ENCODE measurements around the gene SPOP.

Gene SPOP

DNA sequence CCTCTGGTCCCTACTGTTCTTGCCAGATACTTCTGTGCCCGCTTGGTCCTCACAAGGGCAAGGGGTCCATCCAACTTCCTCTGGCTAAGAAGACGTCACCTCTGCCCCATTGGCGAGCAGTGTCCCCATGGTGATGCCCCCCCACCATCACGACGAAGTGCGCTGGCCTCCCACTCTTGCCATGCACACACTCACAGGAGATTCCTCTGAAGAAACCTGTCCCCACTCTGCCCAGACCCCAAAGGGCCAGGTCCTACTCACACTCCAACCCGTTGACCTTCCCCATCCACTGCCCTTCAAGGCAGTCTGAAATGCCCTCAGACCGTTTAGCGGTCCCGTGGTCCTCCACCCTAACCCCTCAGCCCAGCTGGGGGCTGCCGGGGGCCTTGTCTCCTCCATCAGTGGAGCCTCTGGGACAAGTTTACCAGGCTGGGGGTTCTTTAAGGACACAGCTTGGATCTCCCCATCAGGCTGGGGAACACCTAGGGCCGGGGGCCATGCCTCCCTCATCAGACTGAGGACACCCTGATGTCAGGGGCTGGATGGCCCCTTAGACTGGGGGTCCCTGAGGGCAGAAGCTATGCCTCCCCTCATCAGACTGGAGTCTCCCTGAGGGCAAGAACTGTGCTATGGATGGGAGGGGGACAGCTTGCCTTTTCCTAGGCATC, 95.7 kb downstream of the SPOP start:
- no peak for DNase-seq

DNA sequence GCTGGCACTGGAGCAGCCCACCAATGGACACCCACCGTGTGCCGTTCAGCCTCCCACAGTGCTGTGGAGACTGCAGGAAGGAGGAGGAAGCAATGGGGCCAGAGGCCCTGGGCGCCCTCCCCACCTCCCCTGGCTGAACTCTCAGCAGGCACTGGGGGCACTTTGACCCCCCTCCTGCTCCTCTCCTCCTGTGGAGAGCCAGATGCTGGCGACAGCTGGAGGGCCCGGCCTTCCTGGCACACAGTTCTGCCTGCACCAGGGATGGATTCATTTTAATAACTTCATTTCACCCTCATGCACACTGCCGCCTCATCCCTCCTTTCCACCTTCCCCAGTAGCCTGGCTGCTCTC, 96.3 kb downstream of the SPOP start:
- DNase-seq = no peak

GRCh38 chr17:49580981-49581647, 96.8 kb downstream of the SPOP start:
- no peak for DNase-seq

- no peak for DNase-seq
Measured at GRCh38 chr17:49580055-49580721, 97.7 kb downstream of the SPOP start.

DNA sequence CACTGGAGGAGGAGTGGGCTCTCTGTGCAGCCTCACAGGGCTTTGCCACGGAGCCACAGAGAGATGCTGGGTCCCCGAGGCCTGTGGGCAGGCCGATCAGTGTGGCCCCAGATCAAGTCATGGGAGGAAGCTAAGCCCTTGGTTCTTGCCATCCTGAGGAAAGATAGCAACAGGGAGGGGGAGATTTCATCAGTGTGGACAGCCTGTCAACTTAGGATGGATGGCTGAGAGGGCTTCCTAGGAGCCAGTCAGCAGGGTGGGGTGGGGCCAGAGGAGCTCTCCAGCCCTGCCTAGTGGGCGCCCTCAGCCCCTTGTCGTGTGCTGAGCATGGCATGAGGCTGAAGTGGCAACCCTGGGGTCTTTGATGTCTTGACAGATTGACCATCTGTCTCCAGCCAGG, 98.4 kb downstream of the SPOP start:
- no peak for DNase-seq

GRCh38 chr17:49578952-49579500, 98.9 kb downstream of the SPOP start:
- DNase-seq = no peak

GRCh38 chr17:49578414-49578813, 99.5 kb downstream of the SPOP start:
- no peak for DNase-seq

GRCh38 chr17:49577963-49578362, 99.9 kb downstream of the SPOP start:
- DNase-seq = no peak

DNA sequence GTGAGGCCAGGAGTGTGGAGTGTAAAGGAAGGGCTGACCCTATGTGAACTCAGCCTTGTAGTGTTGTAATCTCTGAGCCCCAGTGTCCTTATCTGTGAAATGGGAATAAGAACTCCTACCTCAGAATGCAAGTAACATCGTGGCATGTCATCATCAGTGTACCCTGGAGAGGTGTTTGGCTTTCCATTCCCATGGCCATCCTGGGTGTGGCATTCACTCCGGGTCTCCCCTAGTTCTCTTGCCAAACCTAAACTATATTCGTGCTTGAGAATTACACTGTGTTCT, 100.3 kb downstream of the SPOP start:
- DNase-seq = no peak

- no peak for DNase-seq
Measured at GRCh38 chr17:49576917-49577649, 100.8 kb downstream of the SPOP start.

GRCh38 chr17:49576088-49576916, 101.6 kb downstream of the SPOP start:
- no peak for DNase-seq

- DNase-seq = no peak
Measured at GRCh38 chr17:49575679-49576087, 102.2 kb downstream of the SPOP start, which contains the start of gene NXPH3. Gene NXPH3 (plus strand): TSS chr17:49575871. CDS start chr17:49576220, 349 bp downstream.

- DNase-seq = no peak
Measured at GRCh38 chr17:49574945-49575678, 102.8 kb downstream of the SPOP start.

GRCh38 chr17:49574323-49574781, 103.5 kb downstream of the SPOP start:
- no peak for DNase-seq

GRCh38 chr17:49573510-49574322, 104.2 kb downstream of the SPOP start:
- no peak for DNase-seq

DNA sequence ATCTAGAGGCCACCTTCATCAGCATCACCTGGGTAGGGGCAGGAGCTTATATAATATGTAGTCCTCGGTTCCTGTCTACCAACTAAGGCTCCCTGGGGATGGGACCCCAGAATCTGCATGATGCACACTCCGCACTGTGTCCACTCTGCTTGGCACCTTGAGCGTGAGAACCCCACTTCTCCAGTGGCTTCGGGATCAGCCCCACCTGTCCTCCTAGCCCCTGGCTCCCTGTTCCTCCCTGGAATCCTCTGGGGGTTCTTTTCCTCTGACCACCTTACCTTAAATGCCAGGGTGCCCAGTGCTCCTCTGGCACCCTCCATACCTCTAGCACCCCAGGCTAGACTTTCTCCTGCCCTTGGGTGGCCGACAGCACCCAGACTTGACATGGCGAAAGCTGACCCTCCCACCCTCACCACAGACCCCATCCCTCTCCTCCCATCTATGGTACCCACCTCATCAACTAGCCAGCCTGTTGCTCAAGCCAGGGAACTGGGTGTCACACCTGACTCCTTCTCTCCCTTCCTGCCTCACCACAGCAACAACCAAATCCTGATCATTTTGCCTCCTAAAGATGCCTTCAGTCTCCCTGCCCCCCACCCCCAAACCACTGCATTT, 105.0 kb downstream of the SPOP start:
- DNase-seq = no peak

GRCh38 chr17:49572226-49572625, 105.7 kb downstream of the SPOP start:
- DNase-seq = no peak

GRCh38 chr17:49571764-49572163, 106.1 kb downstream of the SPOP start:
- no peak for DNase-seq

GRCh38 chr17:49571283-49571682, 106.6 kb downstream of the SPOP start:
- DNase-seq = no peak

DNA sequence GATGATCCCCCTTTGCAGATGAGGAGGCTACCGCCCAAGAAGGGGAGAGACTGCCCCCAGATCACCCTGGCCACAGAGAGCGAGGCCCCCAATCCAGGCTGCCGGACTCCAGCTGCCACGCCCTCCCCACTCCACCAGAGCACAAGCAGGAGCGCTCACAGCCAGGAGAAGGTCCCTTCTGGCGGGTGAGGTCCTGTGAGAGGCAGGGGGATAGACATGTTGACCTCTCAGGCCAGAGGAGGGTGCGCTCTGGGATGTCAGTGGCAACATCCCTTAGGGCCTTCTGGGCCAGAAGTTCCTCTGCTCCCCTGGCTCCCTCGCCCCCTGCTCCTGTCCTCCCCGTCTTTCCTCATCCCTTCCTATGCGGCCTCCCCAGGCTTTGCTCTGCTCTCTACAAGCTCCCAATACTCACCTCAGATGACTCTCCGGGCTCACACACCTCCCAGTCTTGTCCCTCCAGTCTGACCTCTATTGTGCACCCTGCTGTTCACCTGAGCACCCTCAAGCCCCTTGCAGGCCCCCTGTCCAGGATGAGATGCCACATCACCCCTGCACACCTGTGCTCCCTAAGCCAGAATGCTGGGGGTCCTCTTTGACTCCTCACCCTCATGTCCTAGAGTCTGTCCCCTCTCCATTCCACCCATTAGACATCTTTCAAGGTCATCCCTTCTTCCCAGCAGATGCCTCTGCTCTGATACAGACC, 107.2 kb downstream of the SPOP start:
- no peak for DNase-seq
